ENCODE data around the gene EXOSC9.

EXOSC9 gene

DNA sequence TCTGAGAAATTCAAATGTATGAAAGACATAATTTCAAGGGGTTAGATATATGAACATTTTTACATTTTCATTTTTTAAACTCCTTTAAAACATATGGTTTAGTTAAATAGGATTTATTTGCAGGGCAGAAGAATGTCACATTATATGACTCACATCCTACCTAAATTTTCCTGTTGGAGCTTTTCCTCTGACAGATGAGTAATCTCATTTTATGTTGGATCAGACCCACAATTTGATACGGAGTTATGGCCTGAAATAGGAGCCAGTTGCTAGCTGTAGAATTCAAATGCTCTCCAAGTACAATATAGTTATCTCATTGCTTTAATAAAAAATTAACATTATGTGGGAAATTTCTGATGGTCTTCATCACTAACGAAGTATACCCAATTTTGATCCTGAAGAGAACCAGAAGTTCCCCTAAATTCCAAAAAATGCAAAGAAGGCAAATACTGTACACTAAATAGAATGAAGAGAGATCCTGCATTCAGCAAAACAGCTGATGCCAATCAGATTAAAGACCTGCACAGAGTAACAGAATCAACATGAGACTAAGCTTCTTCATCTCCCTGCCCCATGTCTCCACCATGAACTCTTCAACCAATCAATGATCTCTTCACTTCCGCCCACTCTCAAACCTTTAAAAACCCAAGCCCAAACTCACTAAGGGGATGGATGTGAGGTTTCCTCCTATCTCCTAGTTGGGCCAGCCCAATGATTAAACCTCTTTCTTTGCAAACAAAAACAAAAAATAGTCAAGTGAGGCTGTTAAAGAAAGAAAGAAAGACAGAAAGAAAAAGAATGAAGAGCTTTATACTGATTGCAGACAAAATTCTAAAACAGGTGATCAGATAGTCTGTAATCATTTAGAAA, 10.9 kb upstream of the EXOSC9 start:
- Histone ChIP-seq H2AFZ (ENCODE audit: low read length) (no peak overlapping the region), H3K4me1 (ENCODE audit: insufficient read depth, low read length, severe bottlenecking) (no peaks in the 10 kb centered on the region), H3K27ac (ENCODE audit: low read depth, low read length, poor library complexity, severe bottlenecking) (no peak overlapping the region), H3K36me3 (ENCODE audit: insufficient read depth, low read length) (no peaks in the 10 kb centered on the region), H3K9me2 (ENCODE audit: low read depth, low read length) (no peaks in the 10 kb centered on the region), H3K9me3 (ENCODE audit: low read length) (no peaks in the 10 kb centered on the region), H4K20me1 (ENCODE audit: insufficient read depth, low read length) (no peaks in the 10 kb centered on the region), H3K27me3 (ENCODE audit: insufficient read depth, low read length) (no peaks in the 10 kb centered on the region), H3K4me3 (ENCODE audit: low read depth, low read length, poor library complexity, severe bottlenecking) (no peak overlapping the region), H3K79me2 (ENCODE audit: insufficient read depth, low read length) (no peaks in the 10 kb centered on the region), H3K4me2 (ENCODE audit: low read length) (no peak overlapping the region), H3F3A (ENCODE audit: insufficient read depth, low read length) (no peaks in the 10 kb centered on the region), H3K9ac (ENCODE audit: low read length) (no peak overlapping the region)
- TF ChIP-seq CTCF (IDR thresholded peaks at IDR 0.05; ENCODE audit: low read length), result no peak
- no peak for TF ChIP-seq EZH2 (IDR thresholded peaks at IDR 0.05; ENCODE audit: borderline replicate concordance, low read length)

GRCh38 chr4:121790976-121791375, 10.1 kb upstream of the EXOSC9 start:
- no peak overlapping the region for H2AFZ ChIP-seq (ENCODE audit: low read length)
- TF ChIP-seq EZH2 (IDR thresholded peaks at IDR 0.05; ENCODE audit: borderline replicate concordance, low read length) (no peak), CTCF (IDR thresholded peaks at IDR 0.05; ENCODE audit: low read length) (no peak)

DNA sequence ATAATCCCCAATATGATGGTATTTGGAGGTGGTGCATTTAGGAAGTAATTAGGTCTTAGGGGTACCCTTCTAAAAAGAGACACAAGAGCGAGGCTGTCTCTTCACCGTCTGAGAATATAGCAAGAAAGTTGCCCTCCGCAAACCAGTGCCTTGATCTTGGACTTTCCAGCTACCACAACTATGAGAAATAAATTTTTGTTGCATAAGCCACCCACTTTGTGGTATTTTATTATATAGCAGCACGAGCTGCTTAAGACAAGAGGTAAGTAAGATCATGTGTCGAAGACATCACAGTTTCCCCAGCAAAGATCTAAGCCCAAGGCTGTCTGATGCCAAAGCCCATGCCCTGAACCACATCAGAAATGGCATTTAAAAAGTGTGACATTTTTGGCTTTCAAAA, 9.6 kb upstream of the EXOSC9 start:
- Histone ChIP-seq H3K79me2 (ENCODE audit: insufficient read depth, low read length) (no peaks in the 10 kb centered on the region), H3K9ac (ENCODE audit: low read length) (no peak overlapping the region), H3K9me2 (ENCODE audit: low read depth, low read length) (no peaks in the 10 kb centered on the region), H3K27me3 (ENCODE audit: insufficient read depth, low read length) (no peaks in the 10 kb centered on the region), H3K36me3 (ENCODE audit: insufficient read depth, low read length) (no peaks in the 10 kb centered on the region), H3K27ac (ENCODE audit: low read depth, low read length, poor library complexity, severe bottlenecking) (no peak overlapping the region), H3F3A (ENCODE audit: insufficient read depth, low read length) (no peaks in the 10 kb centered on the region), H4K20me1 (ENCODE audit: insufficient read depth, low read length) (no peaks in the 10 kb centered on the region), H2AFZ (ENCODE audit: low read length) (no peak overlapping the region), H3K4me1 (ENCODE audit: insufficient read depth, low read length, severe bottlenecking) (peaks cover 7% of the 10 kb centered on the region), H3K9me3 (ENCODE audit: low read length) (no peaks in the 10 kb centered on the region), H3K4me3 (ENCODE audit: low read depth, low read length, poor library complexity, severe bottlenecking) (no peak overlapping the region), H3K4me2 (ENCODE audit: low read length) (no peak overlapping the region)
- TF ChIP-seq EZH2 (IDR thresholded peaks at IDR 0.05; ENCODE audit: borderline replicate concordance, low read length), result no peak
- no peak for TF ChIP-seq CTCF (IDR thresholded peaks at IDR 0.05; ENCODE audit: low read length)

More at GRCh38 chr4:121790976-121791375, 10.1 kb upstream of the EXOSC9 start:
- H3K27ac ChIP-seq (ENCODE audit: low read depth, low read length, poor library complexity, severe bottlenecking), result no peak overlapping the region
- H3K27me3 ChIP-seq (ENCODE audit: insufficient read depth, low read length), result no peaks in the 10 kb centered on the region
- H3K9ac ChIP-seq (ENCODE audit: low read length), result no peak overlapping the region
- H3F3A ChIP-seq (ENCODE audit: insufficient read depth, low read length), result no peaks in the 10 kb centered on the region
- H3K9me3 ChIP-seq (ENCODE audit: low read length), result no peaks in the 10 kb centered on the region
- H3K4me3 ChIP-seq (ENCODE audit: low read depth, low read length, poor library complexity, severe bottlenecking), result no peak overlapping the region
- no peaks in the 10 kb centered on the region for H3K36me3 ChIP-seq (ENCODE audit: insufficient read depth, low read length)
- H3K9me2 ChIP-seq (ENCODE audit: low read depth, low read length), result no peaks in the 10 kb centered on the region
- peaks cover 6% of the 10 kb centered on the region for H3K4me1 ChIP-seq (ENCODE audit: insufficient read depth, low read length, severe bottlenecking)
- no peaks in the 10 kb centered on the region for H4K20me1 ChIP-seq (ENCODE audit: insufficient read depth, low read length)
- no peaks in the 10 kb centered on the region for H3K79me2 ChIP-seq (ENCODE audit: insufficient read depth, low read length)
- H3K4me2 ChIP-seq (ENCODE audit: low read length), result no peak overlapping the region

Measured in OCI-LY1 (cell line).